PC-3 (cell line): ENCODE data around the gene ZNF804A. TPM values are rescaled to one million over a fixed set of nuclear protein-coding genes. Genes with fewer than 3 reads are reported as not detected.

ENCODE experiments used
- ATAC-seq: fragments of 200-7000 bp; cut with Tn5 transposase; 2 replicates; pipeline ENCODE4 v1.9.1; 2020; ENCODE audit warnings: mild to moderate bottlenecking, moderate library complexity
- BruUV-seq: library from RNA; stranded (reverse); fragments of 400-500 nt; replicated peaks from 2 replicates; lab custom pipeline; 2021; lab: Mats Ljungman, UMichigan
- CTCF ChIA-PET: fragments of 300-600 bp; sonication (Branson Sonifier 250); formaldehyde crosslinking; loops from one replicate; lab custom pipeline; 2022; ENCODE audit warnings: antibody characterized with exemption; lab: Charles Lee
- POLR2A ChIA-PET: fragments of 300-600 bp; sonication (Branson Sonifier 250); formaldehyde crosslinking; loops from one replicate; lab custom pipeline; 2022; ENCODE audit warnings: antibody characterized with exemption; ENCODE audit not compliant: unreplicated experiment; lab: Charles Lee
- DNase-seq: peaks from one replicate; pipeline ENCODE4 v3.0.0-alpha.2; 2015
- H2AFZ ChIP-seq: fragments of 300-600 bp; sonication (generic); 2 replicates; pipeline ENCODE4 v1.6.0; 2016; ENCODE audit warnings: antibody characterized with exemption, low read length
- H3F3A ChIP-seq: fragments of 300-600 bp; sonication (generic); one replicate; pipeline ENCODE4 v1.6.0; 2017; ENCODE audit warnings: antibody characterized with exemption, low read length, control low read depth, mild to moderate bottlenecking; ENCODE audit not compliant: unreplicated experiment
- H3K27ac ChIP-seq: fragments of 300-600 bp; sonication (generic); 2 replicates; pipeline ENCODE4 v1.5.1; 2016; ENCODE audit warnings: mild to moderate bottlenecking, low read length
- H3K27me3 ChIP-seq: fragments of 300-600 bp; sonication (generic); 2 replicates; pipeline ENCODE4 v1.6.1; 2016; ENCODE audit warnings: low read length, mixed read lengths
- H3K36me3 ChIP-seq: fragments of 300-600 bp; sonication (generic); 2 replicates; pipeline ENCODE4 v1.6.1; 2016; ENCODE audit warnings: low read depth, mixed run types, low read length, mixed read lengths
- H3K4me1 ChIP-seq: fragments of 300-600 bp; sonication (generic); 2 replicates; pipeline ENCODE4 v1.5.1; 2016; ENCODE audit warnings: low read length; ENCODE audit not compliant: insufficient read depth
- H3K4me2 ChIP-seq: fragments of 300-600 bp; sonication (generic); 2 replicates; pipeline ENCODE4 v1.6.0; 2016; ENCODE audit warnings: low read length
- H3K4me3 ChIP-seq: fragments of 300-600 bp; sonication (generic); 2 replicates; pipeline ENCODE4 v1.5.1; 2016; ENCODE audit warnings: mild to moderate bottlenecking, low read length, mixed read lengths
- H3K79me2 ChIP-seq: fragments of 300-600 bp; sonication (generic); 2 replicates; pipeline ENCODE4 v1.6.1; 2017; ENCODE audit warnings: low read length, mixed read lengths
- H3K9ac ChIP-seq: fragments of 300-600 bp; sonication (generic); 2 replicates; pipeline ENCODE4 v1.6.0; 2016; ENCODE audit warnings: mild to moderate bottlenecking, low read length
- H3K9me2 ChIP-seq: fragments of 300-600 bp; sonication (generic); replicated peaks from 2 replicates; pipeline ENCODE4 v1.6.1; 2016; ENCODE audit warnings: mixed run types, low read length, mixed read lengths
- H3K9me3 ChIP-seq: fragments of 300-600 bp; sonication (generic); 2 replicates; pipeline ENCODE4 v1.6.1; 2016; ENCODE audit warnings: low read length, mixed read lengths
- H4K20me1 ChIP-seq: fragments of 300-600 bp; sonication (generic); 2 replicates; pipeline ENCODE4 v1.6.1; 2016; ENCODE audit warnings: low read length, mixed read lengths
- CTCF ChIP-seq: fragments of 300-600 bp; sonication (generic); conservative IDR thresholded peaks from 2 replicates; pipeline ENCODE4 v1.5.1; 2017; ENCODE audit warnings: antibody characterized with exemption, low read depth, mild to moderate bottlenecking, low read length
- EZH2 ChIP-seq: fragments of 300-600 bp; sonication (generic); IDR thresholded peaks from one replicate; pipeline ENCODE4 v1.6.1; 2017; ENCODE audit warnings: antibody characterized with exemption, mild to moderate bottlenecking, low read length; ENCODE audit not compliant: unreplicated experiment
- EZH2phosphoT487 ChIP-seq: fragments of 300-600 bp; sonication (generic); IDR thresholded peaks from 2 replicates; pipeline ENCODE4 v1.6.1; 2018; ENCODE audit warnings: mild to moderate bottlenecking, antibody characterized with exemption, low read length, borderline replicate concordance
- intact Hi-C: fragments of 100-400 bp; cut with micrococcal nuclease; formaldehyde crosslinking; loops from 2 replicates; pipeline ENCODE4 v1.9.0; 2023
- total RNA-seq: library from RNA; depleted of rRNA; stranded (reverse); fragments of >200 nt; gene quantifications from 2 replicates; pipeline ENCODE4 v1.2.3, GENCODE V29; 2014

The ZNF804A gene
- total RNA-seq, 1 experiment from 2014 or later, result 1.9 TPM

GRCh38 chr2:184923751-184924150 is 325.4 kb downstream of the ZNF804A start:
- no peaks in the 10 kb centered on the region for H3K9me2 ChIP-seq
- no TSS peak for BruUV-seq
- H3K4me1 ChIP-seq, result no peaks in the 10 kb centered on the region
- ATAC-seq, result no peak
- no peaks in the 10 kb centered on the region for H3K79me2 ChIP-seq
- H3K27ac ChIP-seq, result no peak overlapping the region
- H4K20me1 ChIP-seq, result no peaks in the 10 kb centered on the region
- ChIA-PET CTCF (no interaction called here), POLR2A (no interaction called here)
- no peak overlapping the region for H2AFZ ChIP-seq
- no peak for DNase-seq
- intact Hi-C loops, result no loop called here
- no peaks in the 10 kb centered on the region for H3K27me3 ChIP-seq
- no peak overlapping the region for H3K4me2 ChIP-seq
- H3K4me3 ChIP-seq, result no peak overlapping the region
- TF ChIP-seq EZH2phosphoT487 (no peak), CTCF (no peak), EZH2 (no peak)
- H3K36me3 ChIP-seq, result no peaks in the 10 kb centered on the region
- no peaks in the 10 kb centered on the region for H3F3A ChIP-seq
- H3K9me3 ChIP-seq, result no peaks in the 10 kb centered on the region
- no peak overlapping the region for H3K9ac ChIP-seq

GRCh38 chr2:184927040-184927439 is 328.7 kb downstream of the ZNF804A start:
- POLR2A ChIA-PET, result no interaction called here
- H4K20me1 ChIP-seq, result no peaks in the 10 kb centered on the region
- no peaks in the 10 kb centered on the region for H3K9me2 ChIP-seq
- no peaks in the 10 kb centered on the region for H3K79me2 ChIP-seq
- H3K27me3 ChIP-seq, result no peaks in the 10 kb centered on the region
- TF ChIP-seq EZH2, result no peak
- no peak for TF ChIP-seq CTCF
- TF ChIP-seq EZH2phosphoT487, result no peak
- intact Hi-C loops, result no loop called here
- H3K36me3 ChIP-seq, result no peaks in the 10 kb centered on the region
- no peak overlapping the region for H3K4me3 ChIP-seq
- no peak overlapping the region for H3K9ac ChIP-seq
- H3K4me2 ChIP-seq, result no peak overlapping the region
- BruUV-seq, result no TSS peak
- H3K9me3 ChIP-seq, result no peaks in the 10 kb centered on the region
- no peaks in the 10 kb centered on the region for H3F3A ChIP-seq
- ATAC-seq, result no peak
- no peak for DNase-seq
- H3K27ac ChIP-seq, result no peak overlapping the region
- CTCF ChIA-PET, result no interaction called here
- no peak overlapping the region for H2AFZ ChIP-seq
- no peaks in the 10 kb centered on the region for H3K4me1 ChIP-seq

DNA sequence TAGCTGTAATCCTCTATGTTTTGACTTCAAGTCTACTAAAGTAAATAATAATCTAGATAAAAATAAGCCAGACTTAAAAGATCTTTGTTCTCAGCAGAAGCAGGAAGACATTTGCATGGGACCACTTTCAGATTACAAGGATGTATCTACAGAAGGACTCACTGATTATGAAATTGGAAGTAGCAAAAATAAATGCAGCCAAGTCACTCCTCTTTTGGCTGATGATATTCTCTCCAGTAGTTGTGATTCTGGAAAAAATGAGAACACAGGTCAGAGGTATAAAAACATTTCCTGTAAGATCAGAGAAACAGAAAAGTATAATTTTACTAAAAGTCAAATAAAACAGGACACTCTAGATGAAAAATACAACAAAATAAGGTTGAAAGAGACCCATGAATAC is 338.4 kb downstream of the ZNF804A start:
- H3K27me3 ChIP-seq, result no peaks in the 10 kb centered on the region
- no peak for ATAC-seq
- H2AFZ ChIP-seq, result no peak overlapping the region
- intact Hi-C loops, result no loop called here
- ChIA-PET POLR2A (no interaction called here), CTCF (no interaction called here)
- no peak for DNase-seq
- H3K27ac ChIP-seq, result no peak overlapping the region
- no peaks in the 10 kb centered on the region for H3K9me3 ChIP-seq
- H3K4me2 ChIP-seq, result no peak overlapping the region
- H3F3A ChIP-seq, result no peaks in the 10 kb centered on the region
- no peaks in the 10 kb centered on the region for H3K36me3 ChIP-seq
- no peak for TF ChIP-seq EZH2
- no peak for TF ChIP-seq CTCF
- TF ChIP-seq EZH2phosphoT487, result no peak
- H3K4me1 ChIP-seq, result no peaks in the 10 kb centered on the region
- BruUV-seq, result TSS peak; percentile 16
- no peaks in the 10 kb centered on the region for H4K20me1 ChIP-seq
- H3K9me2 ChIP-seq, result no peaks in the 10 kb centered on the region
- H3K79me2 ChIP-seq, result no peaks in the 10 kb centered on the region
- H3K4me3 ChIP-seq, result no peak overlapping the region
- no peak overlapping the region for H3K9ac ChIP-seq
